Hepatocyte (in vitro differentiated cells): ENCODE results near the gene MBLAC2. TPM values are rescaled to one million over a fixed set of nuclear protein-coding genes. Genes with fewer than 3 reads are reported as not detected.

ENCODE experiments used
- DNase-seq: peaks from one replicate; pipeline ENCODE4 v3.0.0-alpha.2; 2016; ENCODE audit warnings: low spot score
- H2AFZ ChIP-seq: fragments of 200-600 bp; sonication (generic); 2 replicates; pipeline ENCODE4 v1.6.0; 2016; ENCODE audit warnings: antibody characterized with exemption, mild to moderate bottlenecking
- H3K27ac ChIP-seq: fragments of 200-600 bp; sonication (generic); 2 replicates; pipeline ENCODE4 v1.5.1; 2016; ENCODE audit warnings: mild to moderate bottlenecking
- H3K27me3 ChIP-seq: fragments of 200-600 bp; sonication (generic); 2 replicates; pipeline ENCODE4 v1.6.1; 2016
- H3K36me3 ChIP-seq: fragments of 200-600 bp; sonication (generic); replicated peaks from 2 replicates; pipeline ENCODE4 v1.5.1; 2016; ENCODE audit warnings: low read depth; ENCODE audit not compliant: insufficient read depth
- H3K4me1 ChIP-seq: fragments of 200-600 bp; sonication (generic); 2 replicates; pipeline ENCODE4 v1.5.1; 2016; ENCODE audit warnings: mild to moderate bottlenecking, moderate library complexity; ENCODE audit not compliant: insufficient read depth
- H3K4me2 ChIP-seq: fragments of 200-600 bp; sonication (generic); 2 replicates; pipeline ENCODE4 v1.6.0; 2016
- H3K4me3 ChIP-seq: fragments of 200-600 bp; sonication (generic); 2 replicates; pipeline ENCODE4 v1.5.1; 2016; ENCODE audit warnings: mild to moderate bottlenecking
- H3K79me2 ChIP-seq: fragments of 200-600 bp; sonication (generic); 2 replicates; pipeline ENCODE4 v1.6.0; 2017; ENCODE audit warnings: mild to moderate bottlenecking
- H3K9me2 ChIP-seq: fragments of 200-600 bp; sonication (generic); replicated peaks from 2 replicates; pipeline ENCODE4 v1.6.0; 2017; ENCODE audit warnings: mild to moderate bottlenecking; ENCODE audit not compliant: insufficient read depth
- H3K9me3 ChIP-seq: fragments of 200-600 bp; sonication (generic); 2 replicates; pipeline ENCODE4 v1.5.1; 2016; ENCODE audit warnings: low read depth, mild to moderate bottlenecking
- H4K20me1 ChIP-seq: fragments of 200-600 bp; sonication (generic); 2 replicates; pipeline ENCODE4 v1.6.0; 2016; ENCODE audit warnings: mild to moderate bottlenecking; ENCODE audit not compliant: insufficient read depth, poor library complexity, severe bottlenecking
- EZH2 ChIP-seq: fragments of 200-600 bp; sonication (generic); IDR thresholded peaks from 2 replicates; pipeline ENCODE4 v1.6.1; 2016; ENCODE audit warnings: antibody characterized with exemption, mild to moderate bottlenecking, borderline replicate concordance
- EZH2phosphoT487 ChIP-seq: fragments of 200-600 bp; sonication (generic); IDR thresholded peaks from one replicate; pipeline ENCODE4 v1.6.1; 2018; ENCODE audit warnings: antibody characterized with exemption, mild to moderate bottlenecking, low read depth, moderate library complexity; ENCODE audit not compliant: unreplicated experiment, severe bottlenecking
- WGBS: methylation state at CpG from one replicate; pipeline ENCODE4 v1.1.6; 2016; ENCODE audit warnings: low lambda C conversion rate; ENCODE audit errors: missing lambda C conversion rate; 5-methylcytosine and 5-hydroxymethylcytosine counted together
- polyA plus RNA-seq: library from polyadenylated mRNA; unstranded; fragments of >200 nt; fragmentation: Nextera tagmentation; extraction: Ambion mirVana; gene quantifications from 2 replicates; pipeline ENCODE4 v1.2.1, GENCODE V29; 2016
- total RNA-seq: library from RNA; depleted of rRNA; stranded (reverse); fragments of >200 nt; gene quantifications from 2 replicates; pipeline ENCODE4 v1.2.3, GENCODE V29; 2014
- TF ChIP-seq, protein P1 (sequence below): fragments of 200-600 bp; sonication (generic); IDR thresholded peaks from 2 replicates; pipeline ENCODE4 v1.5.1; 2016; ENCODE audit warnings: antibody characterized with exemption, mild to moderate bottlenecking; ENCODE audit not compliant: poor library complexity

MBLAC2 gene
- total and polyA plus RNA-seq, 2 experiments from 2014 or later, result 3.7 to 7.6 TPM

DNA sequence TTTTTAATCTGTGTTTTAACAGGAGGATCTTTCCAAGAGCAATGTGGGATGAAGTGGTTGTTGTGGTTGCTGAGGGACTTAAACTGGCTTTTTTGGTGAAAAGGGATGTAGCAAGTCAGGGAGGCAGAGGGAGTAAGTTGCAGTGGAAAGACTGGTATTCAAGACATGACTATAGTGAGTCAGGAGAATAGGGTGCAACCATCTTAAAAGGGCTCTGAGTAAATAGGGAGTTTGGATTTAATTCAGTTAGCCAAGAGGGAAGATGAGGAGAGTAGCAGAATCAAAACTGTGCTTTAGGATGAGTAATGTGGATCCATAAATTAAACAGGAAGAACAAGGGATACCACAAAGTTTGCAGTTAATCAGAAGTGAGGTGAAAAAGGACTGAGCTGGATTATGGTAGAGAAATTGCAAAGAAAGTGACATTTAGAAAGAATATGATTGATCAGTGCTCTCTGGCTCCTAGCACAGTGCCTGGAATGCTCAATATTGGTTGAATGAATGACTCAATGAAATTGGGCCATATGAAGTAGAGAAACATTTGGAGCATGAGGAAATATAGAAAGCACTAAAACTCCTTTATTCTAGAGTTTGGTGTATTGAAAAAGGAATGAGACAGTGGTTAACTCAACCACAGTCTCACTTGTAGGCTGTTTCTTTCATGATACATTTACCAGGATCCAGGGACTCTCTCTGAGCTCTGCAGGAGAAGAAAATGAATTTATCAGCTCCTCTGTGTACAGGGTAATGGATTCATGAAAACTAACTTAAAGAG, 5.2 kb upstream of the MBLAC2 start:
- Histone ChIP-seq H3K27ac (no peak overlapping the region), H3K79me2 (no peaks in the 10 kb centered on the region), H3K9me3 (no peaks in the 10 kb centered on the region), H3K4me1 (no peaks in the 10 kb centered on the region), H4K20me1 (no peaks in the 10 kb centered on the region), H2AFZ (no peak overlapping the region), H3K9me2 (no peaks in the 10 kb centered on the region), H3K27me3 (no peaks in the 10 kb centered on the region), H3K4me3 (no peak overlapping the region), H3K4me2 (no peak overlapping the region), H3K36me3 (no peaks in the 10 kb centered on the region)
- DNase-seq, result no peak
- TF ChIP-seq EZH2phosphoT487, result no peak
- TF ChIP-seq, protein P1, sequence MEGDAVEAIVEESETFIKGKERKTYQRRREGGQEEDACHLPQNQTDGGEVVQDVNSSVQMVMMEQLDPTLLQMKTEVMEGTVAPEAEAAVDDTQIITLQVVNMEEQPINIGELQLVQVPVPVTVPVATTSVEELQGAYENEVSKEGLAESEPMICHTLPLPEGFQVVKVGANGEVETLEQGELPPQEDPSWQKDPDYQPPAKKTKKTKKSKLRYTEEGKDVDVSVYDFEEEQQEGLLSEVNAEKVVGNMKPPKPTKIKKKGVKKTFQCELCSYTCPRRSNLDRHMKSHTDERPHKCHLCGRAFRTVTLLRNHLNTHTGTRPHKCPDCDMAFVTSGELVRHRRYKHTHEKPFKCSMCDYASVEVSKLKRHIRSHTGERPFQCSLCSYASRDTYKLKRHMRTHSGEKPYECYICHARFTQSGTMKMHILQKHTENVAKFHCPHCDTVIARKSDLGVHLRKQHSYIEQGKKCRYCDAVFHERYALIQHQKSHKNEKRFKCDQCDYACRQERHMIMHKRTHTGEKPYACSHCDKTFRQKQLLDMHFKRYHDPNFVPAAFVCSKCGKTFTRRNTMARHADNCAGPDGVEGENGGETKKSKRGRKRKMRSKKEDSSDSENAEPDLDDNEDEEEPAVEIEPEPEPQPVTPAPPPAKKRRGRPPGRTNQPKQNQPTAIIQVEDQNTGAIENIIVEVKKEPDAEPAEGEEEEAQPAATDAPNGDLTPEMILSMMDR, result no peak

DNA sequence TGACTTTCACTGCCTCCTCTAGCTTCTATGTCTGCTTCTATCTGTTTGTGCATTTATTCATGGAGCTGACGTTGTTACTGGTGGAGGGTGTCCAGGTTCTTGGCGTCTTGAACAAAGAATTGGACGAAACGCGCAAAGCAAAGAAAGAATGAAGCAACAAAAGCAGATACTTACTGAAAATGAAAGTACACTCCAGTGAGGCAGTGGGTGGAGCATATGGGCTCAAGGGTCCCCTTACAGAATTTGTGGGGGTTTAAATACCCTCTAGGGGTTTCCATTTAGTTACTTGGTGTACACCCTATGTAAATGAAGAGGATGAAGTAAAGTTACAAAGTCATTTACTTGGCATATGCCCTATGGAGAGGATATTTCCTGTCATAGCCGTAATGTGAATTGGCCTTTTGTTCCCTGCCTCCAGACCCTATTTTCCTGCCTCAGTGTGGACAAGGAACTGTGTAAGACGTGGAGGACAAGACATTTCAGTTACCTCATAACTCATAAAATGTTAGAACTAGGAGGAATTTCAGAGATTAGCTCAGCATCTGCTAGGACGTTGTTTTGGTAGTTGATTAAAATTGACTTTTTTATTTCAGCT, 3.1 kb upstream of the MBLAC2 start:
- WGBS, result 83% methylated on average over 8 of the region's 8 CpGs

DNA sequence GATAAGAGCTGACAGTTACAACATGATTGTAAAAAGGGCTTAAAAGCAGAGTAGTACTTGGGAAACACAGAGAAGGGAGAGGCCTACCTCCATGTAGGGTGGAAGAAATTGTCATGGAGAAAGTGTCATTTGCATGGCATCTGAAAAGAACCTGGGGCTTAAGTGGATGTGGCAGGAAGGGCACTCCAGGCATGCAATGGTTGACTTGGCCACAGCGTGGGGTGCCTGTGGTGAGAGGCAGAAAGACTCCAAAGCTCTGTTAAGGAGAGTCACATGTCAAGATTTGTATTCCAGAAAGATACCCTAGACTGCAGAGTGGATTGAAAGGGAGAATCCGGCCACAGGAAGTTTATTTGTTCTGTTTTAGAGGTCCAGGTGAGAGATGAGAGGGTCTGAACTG, 2.5 kb upstream of the MBLAC2 start:
- H3K4me3 ChIP-seq, result no peak overlapping the region
- no peak overlapping the region for H3K4me2 ChIP-seq
- H3K9me3 ChIP-seq, result no peaks in the 10 kb centered on the region
- H4K20me1 ChIP-seq, result no peaks in the 10 kb centered on the region
- no peak for TF ChIP-seq EZH2phosphoT487
- TF ChIP-seq, protein P1, result no peak
- TF ChIP-seq EZH2, result no peak
- H3K36me3 ChIP-seq, result no peaks in the 10 kb centered on the region
- no peak overlapping the region for H3K27ac ChIP-seq
- DNase-seq, result no peak
- H2AFZ ChIP-seq, result no peak overlapping the region
- no peaks in the 10 kb centered on the region for H3K27me3 ChIP-seq
- H3K79me2 ChIP-seq, result peaks cover 14% of the 10 kb centered on the region
- WGBS, result 49% methylated on average over 2 of the region's 2 CpGs
- H3K4me1 ChIP-seq, result peaks cover 8% of the 10 kb centered on the region
- H3K9me2 ChIP-seq, result no peaks in the 10 kb centered on the region

More for the DNA sequence above, 3.1 kb upstream of the MBLAC2 start:
- Histone ChIP-seq H3K27ac (no peak overlapping the region), H3K27me3 (no peaks in the 10 kb centered on the region), H3K4me3 (no peak overlapping the region), H3K4me1 (peaks cover 5% of the 10 kb centered on the region), H3K79me2 (peaks cover 8% of the 10 kb centered on the region), H4K20me1 (no peaks in the 10 kb centered on the region), H3K36me3 (no peaks in the 10 kb centered on the region), H3K9me3 (no peaks in the 10 kb centered on the region), H3K9me2 (no peaks in the 10 kb centered on the region), H2AFZ (no peak overlapping the region), H3K4me2 (no peak overlapping the region)
- no peak for TF ChIP-seq EZH2
- TF ChIP-seq, protein P1, result no peak
- TF ChIP-seq EZH2phosphoT487, result no peak
- DNase-seq, result no peak
